ENCODE data around the gene PRF1. TPM values are rescaled to one million over a fixed set of nuclear protein-coding genes. Genes with fewer than 3 reads are reported as not detected.

PRF1 gene
- total RNA-seq, 2 donors from 2014 or later: 16.5 to 18.0 TPM

DNA sequence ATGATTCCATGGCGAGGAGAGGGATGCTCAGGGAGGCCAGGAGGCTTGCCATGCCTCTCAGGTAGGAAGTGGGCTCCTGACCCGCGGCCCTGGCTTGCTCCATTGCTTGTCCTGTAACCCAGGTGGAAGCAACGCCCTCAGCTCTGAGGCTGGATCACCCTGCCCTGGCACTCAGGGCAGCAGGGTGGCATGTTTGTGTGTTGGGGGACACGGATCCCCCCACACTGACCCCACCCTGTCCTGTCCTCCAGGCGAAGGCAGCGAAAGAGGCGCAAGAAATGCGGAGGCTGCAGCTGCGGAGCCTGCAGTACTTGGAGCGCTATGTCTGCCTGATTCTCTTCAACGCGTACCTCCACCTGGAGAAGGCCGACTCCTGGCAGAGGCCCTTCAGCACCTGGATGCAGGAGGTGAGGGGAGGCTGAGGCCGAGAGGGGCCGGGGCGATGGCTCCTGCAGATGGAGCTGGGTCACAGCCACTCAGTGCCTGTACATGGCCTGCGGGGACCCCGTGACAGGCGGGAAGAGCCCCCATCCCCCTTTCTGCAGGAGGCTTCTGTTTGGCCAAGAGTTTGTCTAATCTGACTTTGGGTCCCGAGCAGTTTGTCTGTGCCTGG is 38.3 kb downstream of the PRF1 start:
- H3K9me3 ChIP-seq (ENCODE audit: control insufficient read depth, low read length, poor library complexity, severe bottlenecking): no peaks in the 10 kb centered on the region
- Mint-ChIP-seq H3K4me3 (no peak overlapping the region), H3K27ac (no peak overlapping the region), H3K4me1 (peaks cover 9% of the 10 kb centered on the region), H3K36me3 (ENCODE audit: low read depth) (no peaks in the 10 kb centered on the region), H3K27me3 (no peaks in the 10 kb centered on the region)
- ATAC-seq: no peak
- DNase-seq: no peak

DNA sequence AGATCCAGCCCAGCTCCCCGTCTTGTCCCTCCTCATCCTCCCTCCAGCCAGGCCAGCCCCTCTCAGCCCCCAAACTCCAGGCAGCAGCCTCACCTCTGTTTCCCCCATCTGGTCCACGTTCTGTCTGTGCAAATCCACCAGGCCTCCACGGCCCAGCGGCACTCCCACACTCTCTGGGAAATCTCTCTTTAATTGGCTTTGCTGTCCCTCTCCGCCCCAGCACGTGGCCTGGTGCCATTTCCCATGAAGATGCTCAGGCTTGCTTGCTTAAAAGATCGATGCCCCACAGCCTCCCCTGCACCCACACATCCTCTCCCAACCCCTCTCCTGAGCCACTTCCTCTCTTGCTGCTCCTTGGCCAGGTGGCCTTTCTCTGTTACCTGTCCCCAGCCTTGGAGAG is 39.3 kb downstream of the PRF1 start:
- no peaks in the 10 kb centered on the region for H3K9me3 ChIP-seq (ENCODE audit: control insufficient read depth, low read length, poor library complexity, severe bottlenecking)
- peaks cover 15% of the 10 kb centered on the region for H3K4me1 Mint-ChIP-seq
- H3K36me3 Mint-ChIP-seq (ENCODE audit: low read depth): no peaks in the 10 kb centered on the region
- ATAC-seq (no peak), DNase-seq (no peak)
- H3K27ac Mint-ChIP-seq: no peak overlapping the region
- H3K4me3 Mint-ChIP-seq: no peak overlapping the region
- peaks cover 2% of the 10 kb centered on the region for H3K27me3 Mint-ChIP-seq

DNA sequence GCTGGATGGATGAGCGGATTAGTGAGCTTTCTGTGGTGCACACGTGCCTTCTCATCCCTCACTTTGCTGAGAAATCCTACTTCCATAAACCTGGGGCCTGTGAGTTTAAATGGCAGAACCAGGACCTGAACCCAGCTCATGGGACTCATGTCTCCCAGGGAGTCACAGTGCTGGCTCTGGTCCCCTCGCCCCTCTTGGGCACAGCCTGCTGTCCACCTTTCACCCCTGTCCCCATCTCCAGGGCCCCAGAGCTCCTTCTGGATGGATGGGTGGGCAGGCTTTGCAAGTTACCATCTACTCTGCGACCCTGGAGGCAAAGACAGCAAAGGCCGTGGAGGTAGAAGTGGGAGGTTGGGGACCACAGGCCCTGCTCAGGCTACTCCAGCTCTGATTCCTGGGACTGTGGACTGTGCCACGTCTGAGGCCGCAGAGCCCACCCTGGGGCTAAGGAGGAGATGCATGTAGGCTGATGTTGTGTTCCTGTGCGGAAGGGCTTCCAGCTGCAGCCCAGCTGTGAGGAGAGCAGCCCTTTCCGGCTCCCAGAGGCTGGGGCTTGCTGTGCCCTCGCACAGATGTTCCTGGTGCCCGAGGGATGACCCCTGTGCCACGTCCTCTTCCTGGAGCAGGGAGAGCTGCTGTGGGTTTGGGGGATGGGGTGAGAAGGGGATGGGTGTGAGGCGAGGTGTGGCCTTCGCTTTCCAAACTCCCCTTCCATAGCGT is 40.3 kb downstream of the PRF1 start:
- Mint-ChIP-seq H3K27me3 (peaks cover 6% of the 10 kb centered on the region), H3K4me3 (no peak overlapping the region), H3K4me1 (peaks cover 15% of the 10 kb centered on the region), H3K27ac (no peak overlapping the region), H3K36me3 (ENCODE audit: low read depth) (no peaks in the 10 kb centered on the region)
- no peaks in the 10 kb centered on the region for H3K9me3 ChIP-seq (ENCODE audit: control insufficient read depth, low read length, poor library complexity, severe bottlenecking)
- no peak for DNase-seq
- no peak for ATAC-seq

DNA sequence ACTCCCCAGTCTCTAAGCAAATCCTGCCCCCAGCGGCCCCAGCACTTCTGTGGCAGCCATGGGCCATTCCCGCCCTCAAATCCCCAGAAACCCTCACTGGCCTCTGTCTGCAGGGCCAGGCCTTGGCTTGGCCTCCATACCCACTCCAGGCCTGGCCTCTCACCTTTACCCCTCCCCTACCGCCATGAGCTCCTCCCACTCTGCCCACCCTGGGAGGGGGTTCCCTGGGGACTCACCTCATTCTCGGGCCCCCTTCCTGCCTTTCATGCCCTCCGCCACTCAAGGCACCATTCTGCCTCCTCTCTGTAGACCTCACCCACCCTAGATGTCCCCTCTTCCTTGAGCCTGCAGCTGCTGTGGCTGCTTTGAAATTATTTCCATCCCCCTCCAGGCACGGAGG is 41.0 kb downstream of the PRF1 start:
- no peak overlapping the region for H3K27ac Mint-ChIP-seq
- H3K36me3 Mint-ChIP-seq (ENCODE audit: low read depth): no peaks in the 10 kb centered on the region
- DNase-seq (no peak), ATAC-seq (no peak)
- H3K4me1 Mint-ChIP-seq: peaks cover 15% of the 10 kb centered on the region
- no peak overlapping the region for H3K4me3 Mint-ChIP-seq
- no peaks in the 10 kb centered on the region for H3K9me3 ChIP-seq (ENCODE audit: control insufficient read depth, low read length, poor library complexity, severe bottlenecking)
- H3K27me3 Mint-ChIP-seq: peaks cover 6% of the 10 kb centered on the region

DNA sequence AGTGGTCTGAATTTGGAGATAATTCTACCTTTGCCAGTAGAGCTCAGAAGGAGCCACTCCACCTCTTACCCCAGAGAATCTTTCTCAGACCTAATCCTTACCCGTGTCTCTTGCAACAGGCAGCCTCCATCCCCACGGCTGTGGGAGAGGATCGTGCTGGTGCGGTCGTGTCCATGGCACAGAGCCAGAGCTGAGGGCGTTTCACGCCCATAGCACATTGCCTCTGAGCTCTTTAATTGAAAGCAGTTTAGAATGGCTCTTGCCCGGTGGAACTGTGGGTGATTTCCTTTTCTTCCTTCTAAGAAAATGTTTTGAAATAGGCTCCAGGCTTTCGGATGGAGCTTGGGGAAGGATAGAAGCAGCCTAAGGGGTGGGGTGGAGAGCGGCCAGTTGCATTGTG is 41.5 kb downstream of the PRF1 start:
- H3K27ac Mint-ChIP-seq: no peak overlapping the region
- peaks cover 6% of the 10 kb centered on the region for H3K27me3 Mint-ChIP-seq
- H3K36me3 Mint-ChIP-seq (ENCODE audit: low read depth): no peaks in the 10 kb centered on the region
- H3K4me3 Mint-ChIP-seq: no peak overlapping the region
- H3K9me3 ChIP-seq (ENCODE audit: control insufficient read depth, low read length, poor library complexity, severe bottlenecking): no peaks in the 10 kb centered on the region
- ATAC-seq (no peak), DNase-seq (no peak)
- H3K4me1 Mint-ChIP-seq: peaks cover 15% of the 10 kb centered on the region

DNA sequence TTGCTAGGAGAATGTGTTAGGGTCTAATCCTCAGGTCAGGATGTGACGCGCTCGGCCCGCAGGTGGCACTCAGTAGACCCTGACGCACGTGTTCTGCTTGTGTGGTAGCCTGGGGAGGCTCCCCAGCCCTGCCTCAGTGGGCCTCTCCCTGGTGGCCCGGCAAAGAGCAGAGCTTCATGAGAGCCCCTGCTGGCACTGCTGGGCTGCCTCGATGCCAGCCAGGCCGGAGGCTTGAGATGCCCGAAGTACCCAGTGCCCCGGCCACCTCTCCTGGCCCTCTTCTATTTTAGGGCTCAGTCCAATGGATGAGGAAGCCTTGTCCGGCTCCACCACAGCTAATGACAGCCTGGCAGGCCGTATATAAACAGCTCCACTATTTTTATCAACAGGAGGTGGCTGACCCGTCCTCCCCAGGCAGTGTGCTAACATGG is 42.0 kb downstream of the PRF1 start:
- DNase-seq (no peak), ATAC-seq (no peak)
- no peak overlapping the region for H3K4me3 Mint-ChIP-seq
- H3K9me3 ChIP-seq (ENCODE audit: control insufficient read depth, low read length, poor library complexity, severe bottlenecking): no peaks in the 10 kb centered on the region
- peaks cover 15% of the 10 kb centered on the region for H3K4me1 Mint-ChIP-seq
- H3K27ac Mint-ChIP-seq: no peak overlapping the region
- no peaks in the 10 kb centered on the region for H3K36me3 Mint-ChIP-seq (ENCODE audit: low read depth)
- H3K27me3 Mint-ChIP-seq: peaks cover 6% of the 10 kb centered on the region

DNA sequence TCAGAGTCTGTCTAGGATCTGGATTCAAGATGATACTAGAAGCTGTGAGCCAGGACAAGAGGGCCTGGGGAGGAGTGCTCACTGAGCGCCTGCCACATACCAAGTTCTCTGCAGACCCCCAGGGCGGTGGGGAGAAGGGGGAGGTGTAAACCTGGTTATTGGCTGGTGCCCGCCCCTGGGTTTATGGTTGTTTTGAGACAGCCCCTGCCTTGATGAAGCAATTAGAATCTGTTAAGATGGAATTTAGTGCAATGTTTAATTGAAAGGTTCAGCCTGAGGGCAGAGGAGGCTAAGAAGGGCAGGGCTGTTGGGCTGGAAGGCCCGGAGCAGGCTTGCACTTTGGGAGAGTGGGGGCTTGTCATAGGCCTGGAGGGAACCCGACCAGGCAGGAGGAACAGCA is 42.7 kb downstream of the PRF1 start:
- no peak for DNase-seq
- peak overlapping the region; percentile 92 for H3K27ac Mint-ChIP-seq
- peaks cover 15% of the 10 kb centered on the region for H3K4me1 Mint-ChIP-seq
- no peak overlapping the region for H3K4me3 Mint-ChIP-seq
- H3K9me3 ChIP-seq (ENCODE audit: control insufficient read depth, low read length, poor library complexity, severe bottlenecking): no peaks in the 10 kb centered on the region
- H3K27me3 Mint-ChIP-seq: peaks cover 6% of the 10 kb centered on the region
- H3K36me3 Mint-ChIP-seq (ENCODE audit: low read depth): no peaks in the 10 kb centered on the region
- ATAC-seq: no peak

DNA sequence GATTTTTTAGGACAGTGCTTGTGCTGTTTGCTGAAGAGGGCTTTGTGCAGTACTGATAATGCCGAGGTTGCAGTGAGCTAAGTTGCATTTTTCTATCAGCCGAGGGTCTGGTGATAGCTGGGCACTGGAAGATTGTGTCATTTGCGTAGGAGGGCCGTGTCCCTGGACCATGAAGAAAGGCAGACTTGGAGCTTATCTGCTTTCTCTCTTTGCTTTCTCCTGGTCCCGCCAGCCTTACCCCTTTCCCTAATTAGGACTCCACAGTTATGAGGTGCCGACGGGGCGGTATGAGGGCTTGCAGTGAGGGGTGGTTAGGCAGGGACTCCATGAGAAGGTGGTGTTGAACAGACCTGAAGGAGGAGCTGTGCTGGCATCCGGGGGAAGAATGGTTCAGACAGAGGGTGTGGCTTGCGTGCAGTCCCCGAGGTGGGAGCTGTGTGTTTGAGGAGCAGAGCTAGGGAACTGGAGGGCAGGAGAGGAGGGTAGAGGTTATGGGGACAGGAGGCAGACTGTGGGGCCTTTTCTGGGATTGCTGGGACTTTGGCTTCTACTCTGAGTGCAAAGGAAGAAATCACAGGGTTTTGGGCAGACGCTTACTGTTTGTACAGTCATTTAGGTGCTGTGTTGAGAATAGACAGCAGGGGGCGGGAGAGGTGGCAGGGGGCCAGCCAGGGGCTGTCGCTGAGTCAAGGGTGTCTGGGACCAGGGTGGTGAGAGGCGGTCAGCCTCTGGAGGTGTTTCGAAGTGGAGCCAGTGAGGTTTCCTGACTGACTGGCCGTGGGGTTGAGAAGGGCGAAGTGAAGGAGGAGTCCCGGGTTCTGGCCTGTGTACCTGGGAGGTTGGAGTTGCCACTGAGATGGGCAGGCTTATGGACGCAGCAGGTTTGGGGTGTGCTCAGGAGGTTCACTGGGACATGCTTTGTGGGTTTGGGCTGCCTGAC is 43.4 kb downstream of the PRF1 start:
- ATAC-seq: peak; percentile 91

DNA sequence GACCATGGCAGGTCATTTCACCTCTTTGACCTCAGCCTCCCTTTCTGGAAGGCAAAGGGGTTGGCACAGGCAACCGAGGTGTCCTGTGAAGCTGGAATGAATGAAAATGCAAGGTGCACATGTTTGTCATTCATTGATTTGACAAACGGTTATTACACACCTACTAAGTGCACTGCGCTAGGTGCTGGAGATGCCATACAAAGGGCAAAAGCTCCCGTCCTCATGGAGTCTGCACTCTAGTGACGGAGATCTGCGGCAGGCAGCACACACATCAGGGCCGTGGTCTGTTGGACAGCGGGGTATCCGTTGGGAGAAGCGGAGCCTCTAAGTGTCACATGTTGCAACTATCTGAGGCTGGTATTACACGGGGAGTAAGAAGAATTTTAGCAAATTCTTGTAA is 44.2 kb downstream of the PRF1 start:
- no peak for DNase-seq
- Mint-ChIP-seq H3K36me3 (ENCODE audit: low read depth) (no peaks in the 10 kb centered on the region), H3K4me3 (peak overlapping the region; percentile 49), H3K27ac (no peak overlapping the region), H3K27me3 (peaks cover 6% of the 10 kb centered on the region), H3K4me1 (peaks cover 13% of the 10 kb centered on the region)
- H3K9me3 ChIP-seq (ENCODE audit: control insufficient read depth, low read length, poor library complexity, severe bottlenecking): no peaks in the 10 kb centered on the region
- ATAC-seq: no peak

More for the DNA sequence above, 43.4 kb downstream of the PRF1 start:
- Mint-ChIP-seq H3K27me3 (peaks cover 6% of the 10 kb centered on the region), H3K4me1 (peaks cover 15% of the 10 kb centered on the region), H3K27ac (peak overlapping the region; percentile 92), H3K36me3 (ENCODE audit: low read depth) (no peaks in the 10 kb centered on the region), H3K4me3 (peak overlapping the region; percentile 94)
- DNase-seq: peak in 1 of 3 donors; percentile 44
- no peaks in the 10 kb centered on the region for H3K9me3 ChIP-seq (ENCODE audit: control insufficient read depth, low read length, poor library complexity, severe bottlenecking)

DNA sequence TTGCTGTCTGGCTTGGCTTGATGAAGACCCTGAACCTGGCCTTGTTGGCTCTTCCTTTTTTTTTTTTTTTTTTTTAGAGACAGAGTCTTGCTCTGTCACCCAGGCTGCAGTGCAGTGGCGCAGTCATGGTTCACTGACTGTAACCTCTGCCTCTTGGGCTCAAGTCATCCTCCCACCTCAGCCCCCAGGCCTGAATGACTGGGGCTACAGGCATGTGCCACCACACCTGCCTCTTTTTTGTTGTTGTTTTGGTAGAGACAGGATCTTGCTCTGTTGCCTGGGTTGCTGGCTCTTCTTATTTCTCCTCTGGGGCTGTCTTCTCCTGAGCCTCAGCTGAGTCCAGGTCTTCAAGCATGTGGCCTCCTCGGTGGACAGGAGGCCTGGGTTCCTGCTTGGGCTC is 44.7 kb downstream of the PRF1 start:
- H3K4me1 Mint-ChIP-seq: peaks cover 12% of the 10 kb centered on the region

DNA sequence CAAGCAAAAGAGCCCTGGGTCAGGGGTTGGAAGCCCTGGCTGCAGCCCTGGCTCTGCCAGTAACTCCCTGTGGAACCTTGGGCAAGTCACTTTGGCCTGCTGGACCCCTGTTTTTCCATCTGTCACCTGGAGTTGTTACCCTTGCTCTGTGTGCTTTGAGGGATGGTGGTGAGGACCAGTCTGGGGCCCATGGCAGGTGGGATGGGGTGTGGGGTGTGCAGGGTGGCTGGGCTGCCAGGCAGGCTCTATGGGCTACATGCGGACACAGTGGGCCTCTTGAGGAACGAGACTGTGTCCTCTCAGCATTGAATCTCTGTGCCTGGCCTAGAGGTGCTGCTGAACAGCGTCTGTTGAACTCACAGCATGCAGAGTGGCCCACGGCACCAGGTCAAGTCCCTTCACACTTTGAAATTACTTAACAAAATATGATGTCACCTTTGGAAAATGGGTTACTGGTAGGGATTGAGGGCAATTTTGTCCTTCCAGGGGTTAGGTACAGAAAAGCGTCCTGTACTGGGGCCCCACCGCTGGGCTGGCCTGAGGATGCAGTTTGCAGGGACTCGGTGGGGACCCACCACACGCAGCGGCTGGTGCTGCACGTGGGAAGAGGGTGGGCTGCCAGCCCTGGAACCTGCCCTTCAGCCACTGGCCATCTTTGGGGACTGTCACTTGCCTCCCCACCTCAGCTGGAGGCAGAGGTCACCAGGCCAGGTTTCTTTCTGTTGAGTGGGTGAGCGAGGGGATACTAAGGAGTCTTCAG is 45.3 kb downstream of the PRF1 start:
- DNase-seq (no peak), ATAC-seq (no peak)
- no peaks in the 10 kb centered on the region for H3K9me3 ChIP-seq (ENCODE audit: control insufficient read depth, low read length, poor library complexity, severe bottlenecking)
- H3K27ac Mint-ChIP-seq: no peak overlapping the region
- peaks cover 12% of the 10 kb centered on the region for H3K4me1 Mint-ChIP-seq
- H3K4me3 Mint-ChIP-seq: no peak overlapping the region
- peaks cover 10% of the 10 kb centered on the region for H3K27me3 Mint-ChIP-seq
- no peaks in the 10 kb centered on the region for H3K36me3 Mint-ChIP-seq (ENCODE audit: low read depth)

More for the DNA sequence above, 44.7 kb downstream of the PRF1 start:
- DNase-seq (no peak), ATAC-seq (no peak)
- Mint-ChIP-seq H3K27ac (no peak overlapping the region), H3K27me3 (peaks cover 10% of the 10 kb centered on the region), H3K4me3 (no peak overlapping the region), H3K36me3 (ENCODE audit: low read depth) (no peaks in the 10 kb centered on the region)
- H3K9me3 ChIP-seq (ENCODE audit: control insufficient read depth, low read length, poor library complexity, severe bottlenecking): no peaks in the 10 kb centered on the region

DNA sequence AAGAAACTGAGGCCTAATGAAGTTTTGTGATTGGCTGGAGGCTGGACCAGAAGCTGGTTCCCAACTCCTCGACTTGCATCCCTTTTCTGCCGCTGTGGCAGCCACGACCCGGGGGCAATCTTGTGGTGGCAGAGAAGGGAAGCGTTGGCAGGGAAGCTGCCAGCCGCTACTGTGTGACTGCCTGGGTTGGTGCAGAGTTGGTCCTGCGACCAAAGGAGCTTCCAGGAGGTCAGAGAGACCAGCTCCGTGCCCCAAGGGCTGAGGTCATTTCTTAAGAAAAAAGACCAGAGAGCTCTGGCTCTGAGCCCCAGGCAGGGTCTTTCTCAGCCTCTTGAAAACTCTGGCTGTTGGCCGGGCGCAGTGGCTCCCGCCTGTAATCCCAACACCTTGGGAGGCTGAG is 47.2 kb downstream of the PRF1 start:
- H3K36me3 Mint-ChIP-seq (ENCODE audit: low read depth): no peaks in the 10 kb centered on the region
- no peaks in the 10 kb centered on the region for H3K9me3 ChIP-seq (ENCODE audit: control insufficient read depth, low read length, poor library complexity, severe bottlenecking)
- DNase-seq: no peak
- no peak overlapping the region for H3K27ac Mint-ChIP-seq
- no peak overlapping the region for H3K4me3 Mint-ChIP-seq
- no peak for ATAC-seq
- H3K27me3 Mint-ChIP-seq: peaks cover 10% of the 10 kb centered on the region
- H3K4me1 Mint-ChIP-seq: peaks cover 12% of the 10 kb centered on the region

DNA sequence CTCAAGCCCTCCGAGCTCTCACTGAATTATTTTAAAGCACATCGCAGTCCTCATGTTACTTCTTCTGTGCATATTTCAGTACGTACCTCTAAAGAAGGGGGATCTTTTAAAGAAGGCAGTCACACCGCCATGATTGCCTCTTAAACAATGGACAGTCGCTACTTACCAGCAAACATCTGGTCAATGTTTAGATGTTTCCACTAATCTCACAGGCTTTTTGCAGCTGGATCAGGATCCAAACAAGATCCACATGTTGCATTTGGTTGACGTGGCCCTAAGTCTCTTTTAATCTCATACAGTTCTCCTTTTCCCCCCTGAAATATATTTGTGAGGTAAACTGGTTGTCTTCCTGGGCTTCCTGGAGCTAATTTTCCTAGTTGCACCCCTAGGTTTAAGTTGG is 50.0 kb downstream of the PRF1 start:
- Mint-ChIP-seq H3K4me1 (peaks cover 2% of the 10 kb centered on the region), H3K36me3 (ENCODE audit: low read depth) (no peaks in the 10 kb centered on the region), H3K27ac (peak overlapping the region; percentile 27), H3K4me3 (no peak overlapping the region), H3K27me3 (peaks cover 11% of the 10 kb centered on the region)
- DNase-seq (no peak), ATAC-seq (no peak)
- no peaks in the 10 kb centered on the region for H3K9me3 ChIP-seq (ENCODE audit: control insufficient read depth, low read length, poor library complexity, severe bottlenecking)

All from T-helper 17 cell (primary cell).